LNCaP clone FGC (cell line): Measurements from ENCODE around the gene CLCN6.

Experiments
- DNase-seq: peaks from one replicate; pipeline ENCODE4 v3.0.0-alpha.2; 2011; ENCODE audit warnings: low read depth
- H3K4me3 ChIP-seq: 2 replicates; pipeline ENCODE4 v1.5.1; 2011; ENCODE audit warnings: mild to moderate bottlenecking, low read depth, low read length, control low read depth
- TF ChIP-seq, protein P1 (sequence below): IDR thresholded peaks from 2 replicates; pipeline ENCODE4 v1.5.1; 2012; ENCODE audit warnings: mild to moderate bottlenecking; ENCODE audit not compliant: control insufficient read depth, insufficient read depth; ENCODE audit errors: extremely low read depth

Gene CLCN6

DNA sequence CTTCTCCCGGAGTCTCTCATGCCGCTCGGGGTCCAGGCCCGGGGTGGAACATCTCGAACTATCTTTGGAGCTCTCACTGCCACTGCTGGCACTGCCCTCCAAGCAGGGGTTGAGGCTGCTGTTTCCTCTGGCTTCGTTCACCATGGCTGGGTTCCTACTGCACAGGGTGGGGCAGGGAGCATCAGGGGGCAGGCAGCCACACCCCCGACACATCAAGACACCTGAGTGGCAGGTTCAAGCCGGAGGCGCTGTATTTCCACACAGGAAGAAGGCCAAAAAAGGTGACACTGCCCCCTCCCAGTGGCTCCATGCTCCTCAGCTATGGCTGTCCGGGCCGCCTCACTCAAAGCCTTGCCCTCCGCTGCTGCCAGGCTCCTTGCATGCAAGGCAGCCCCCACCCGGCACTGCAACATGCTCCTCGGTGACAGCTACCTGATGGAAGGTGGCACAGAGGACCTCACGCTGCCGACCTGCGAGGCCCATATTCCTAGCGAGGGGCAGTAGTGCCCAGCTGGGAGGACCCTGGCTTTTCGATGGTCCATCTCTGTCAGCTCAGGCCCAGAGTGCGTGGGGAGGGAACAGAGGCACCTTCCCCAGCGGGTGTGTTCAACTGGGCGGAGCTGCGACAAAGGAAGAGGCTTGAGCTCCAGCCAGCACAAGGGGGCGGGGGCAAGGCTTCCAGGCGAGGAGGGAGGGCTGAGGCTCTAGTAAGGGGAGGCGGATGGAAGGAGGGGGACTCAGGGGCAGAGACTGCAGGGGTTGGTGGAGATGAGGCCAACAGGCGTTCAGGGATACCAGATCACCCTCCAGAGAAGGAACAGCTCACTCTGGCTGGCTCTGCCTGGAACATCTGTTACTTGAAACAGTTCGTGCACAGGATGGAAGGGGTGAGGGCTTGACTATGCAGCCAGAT is 2.8 kb upstream of the CLCN6 start:
- no peak overlapping the region for H3K4me3 ChIP-seq
- DNase-seq = no peak
- TF ChIP-seq, protein P1, sequence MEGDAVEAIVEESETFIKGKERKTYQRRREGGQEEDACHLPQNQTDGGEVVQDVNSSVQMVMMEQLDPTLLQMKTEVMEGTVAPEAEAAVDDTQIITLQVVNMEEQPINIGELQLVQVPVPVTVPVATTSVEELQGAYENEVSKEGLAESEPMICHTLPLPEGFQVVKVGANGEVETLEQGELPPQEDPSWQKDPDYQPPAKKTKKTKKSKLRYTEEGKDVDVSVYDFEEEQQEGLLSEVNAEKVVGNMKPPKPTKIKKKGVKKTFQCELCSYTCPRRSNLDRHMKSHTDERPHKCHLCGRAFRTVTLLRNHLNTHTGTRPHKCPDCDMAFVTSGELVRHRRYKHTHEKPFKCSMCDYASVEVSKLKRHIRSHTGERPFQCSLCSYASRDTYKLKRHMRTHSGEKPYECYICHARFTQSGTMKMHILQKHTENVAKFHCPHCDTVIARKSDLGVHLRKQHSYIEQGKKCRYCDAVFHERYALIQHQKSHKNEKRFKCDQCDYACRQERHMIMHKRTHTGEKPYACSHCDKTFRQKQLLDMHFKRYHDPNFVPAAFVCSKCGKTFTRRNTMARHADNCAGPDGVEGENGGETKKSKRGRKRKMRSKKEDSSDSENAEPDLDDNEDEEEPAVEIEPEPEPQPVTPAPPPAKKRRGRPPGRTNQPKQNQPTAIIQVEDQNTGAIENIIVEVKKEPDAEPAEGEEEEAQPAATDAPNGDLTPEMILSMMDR = no peak

GRCh38 chr1:11803924-11804665 is 1.9 kb upstream of the CLCN6 start:
- DNase-seq = peak; percentile 61
- peak overlapping the region; percentile 83 for H3K4me3 ChIP-seq

DNA sequence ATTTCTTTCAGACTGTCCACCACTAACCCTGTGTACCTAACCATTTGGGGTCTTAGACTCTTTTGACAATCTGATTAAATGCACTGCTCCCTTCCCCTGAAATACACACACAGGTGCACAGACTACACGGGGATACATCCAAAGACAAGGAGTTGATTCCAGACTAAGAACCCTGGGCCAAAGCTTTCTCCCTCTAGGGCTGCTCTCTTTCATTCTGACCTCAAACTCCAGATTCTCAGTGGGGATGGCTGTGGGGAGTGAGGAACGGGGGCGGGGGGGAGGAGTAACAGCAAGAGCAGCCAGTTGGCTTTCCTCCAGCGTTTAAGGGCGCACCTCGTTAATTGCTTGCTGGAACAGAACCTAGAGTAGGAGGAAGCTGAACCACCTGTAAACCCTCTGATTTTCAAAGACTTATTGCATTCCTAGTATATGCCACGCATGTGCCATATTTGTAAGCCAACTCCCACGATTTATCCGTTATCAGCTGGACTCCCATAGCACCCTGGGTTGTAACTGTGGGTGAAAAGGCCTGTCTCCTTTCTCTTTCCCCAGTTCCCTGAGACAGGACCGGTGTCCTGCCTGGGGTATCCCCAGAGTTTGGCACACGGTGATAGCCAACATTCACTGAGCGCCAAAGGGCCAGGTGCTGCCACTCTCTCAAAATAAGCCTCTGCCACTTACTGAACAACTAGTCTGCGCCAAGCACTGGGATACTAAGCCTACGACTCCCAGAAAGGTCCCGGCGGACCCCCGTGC is 1.1 kb upstream of the CLCN6 start:
- H3K4me3 ChIP-seq = peak overlapping the region; percentile 83
- TF ChIP-seq, protein P1 = no peak
- peak; percentile 19 for DNase-seq

- no peak for DNase-seq
- TF ChIP-seq, protein P1 = no peak
- peak overlapping the region; percentile 83 for H3K4me3 ChIP-seq
Observed at GRCh38 chr1:11806307-11806936, 431 bp downstream of the CLCN6 start.

DNA sequence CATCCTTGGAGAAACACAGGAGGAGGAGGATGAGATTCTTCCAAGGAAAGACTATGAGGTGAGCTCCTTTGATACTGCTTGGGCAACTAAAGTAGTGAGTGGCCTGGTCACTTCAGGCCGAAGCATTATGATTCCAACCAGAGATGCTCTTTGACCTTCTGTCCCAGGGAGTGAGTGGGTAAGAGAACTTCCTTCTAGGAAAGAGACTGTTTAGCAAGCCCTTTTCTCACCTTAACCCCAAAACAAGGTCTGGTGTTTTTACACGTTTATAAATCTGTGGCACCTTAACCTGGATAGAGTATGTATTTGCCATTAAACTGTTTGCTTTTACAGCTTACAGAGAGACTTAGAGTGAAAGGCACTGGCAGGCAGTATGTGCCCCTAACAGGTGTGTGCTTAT is 1.1 kb downstream of the CLCN6 start:
- no peak for DNase-seq
- TF ChIP-seq, protein P1 = no peak
- H3K4me3 ChIP-seq = peak overlapping the region; percentile 83

DNA sequence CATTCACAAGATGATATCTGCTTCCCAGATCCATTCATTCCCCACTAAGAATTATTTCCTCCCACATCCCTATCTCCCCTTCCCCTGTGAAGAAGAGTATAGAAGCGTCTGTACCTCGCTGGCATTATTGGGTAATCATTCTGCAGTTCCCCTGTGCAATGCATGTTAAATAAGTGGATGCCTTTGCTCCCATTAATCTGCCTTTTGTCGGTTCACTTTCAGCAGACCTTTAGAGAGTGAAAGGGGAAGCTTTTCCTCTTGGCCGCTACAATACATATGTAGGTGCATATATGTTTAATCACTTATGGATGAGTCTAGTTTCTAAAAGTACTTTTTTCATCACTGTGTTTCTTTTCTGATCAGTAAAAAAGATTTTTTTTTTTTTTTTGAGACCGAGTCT is 7.0 kb downstream of the CLCN6 start:
- DNase-seq = no peak
- no peak overlapping the region for H3K4me3 ChIP-seq
- TF ChIP-seq, protein P1 = no peak
